HG03442 (cell line): Measurements from ENCODE around the gene NOX3.
"Not testable (repeated sequence)": the region's sequence is repeated elsewhere in the genome, so short reads cannot be mapped to it uniquely, and the experiment has no call there.

Experiments
- ATAC-seq: cut with Tn5 transposase; IDR thresholded peaks from one replicate; pipeline ENCODE4 v1.9.1; 2021; ENCODE audit warnings: mild to moderate bottlenecking, moderate library complexity; ENCODE audit not compliant: unreplicated experiment

Gene NOX3

DNA sequence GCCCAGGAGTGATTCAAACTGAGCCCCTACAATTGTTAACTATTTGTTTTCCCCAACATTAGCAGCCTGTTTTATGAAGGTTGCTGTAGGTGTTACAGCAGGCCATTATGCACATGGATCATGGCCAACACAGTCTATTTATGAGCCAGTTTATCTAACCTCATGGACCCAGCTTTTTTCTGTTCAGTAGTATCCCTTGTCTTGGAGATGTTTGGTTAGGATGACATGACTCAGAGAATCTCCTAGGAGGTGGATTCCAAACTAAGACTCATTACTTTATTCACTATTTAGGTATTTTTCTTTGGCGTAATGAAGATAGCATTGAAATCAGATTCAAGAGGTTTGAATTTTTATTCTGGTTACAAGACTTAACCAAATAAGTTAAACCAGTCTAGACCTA, 78.6 kb downstream of the NOX3 start:
- ATAC-seq: no peak

DNA sequence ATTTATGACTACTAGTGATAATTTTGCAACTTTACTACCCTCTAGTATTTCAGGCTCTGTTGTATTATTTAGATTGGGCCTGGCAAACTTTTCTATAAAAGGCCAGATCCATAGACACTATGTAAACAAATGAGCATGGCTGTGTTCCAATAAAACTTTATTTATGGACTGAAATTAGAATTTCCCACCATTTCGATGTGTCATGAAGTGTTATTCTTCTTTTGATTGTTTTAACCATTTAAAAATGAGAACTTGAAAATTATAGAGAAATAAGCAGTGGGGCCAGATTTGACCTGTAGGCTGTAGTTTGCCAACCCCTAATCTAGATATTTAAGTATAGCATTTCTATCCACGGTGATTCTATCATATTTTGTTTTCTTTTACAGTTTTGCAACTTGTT, 79.8 kb downstream of the NOX3 start:
- ATAC-seq: no peak

GRCh38 chr6:155374681-155375080, 81.0 kb downstream of the NOX3 start:
- no peak for ATAC-seq

GRCh38 chr6:155373276-155373675, 82.4 kb downstream of the NOX3 start:
- no peak for ATAC-seq

DNA sequence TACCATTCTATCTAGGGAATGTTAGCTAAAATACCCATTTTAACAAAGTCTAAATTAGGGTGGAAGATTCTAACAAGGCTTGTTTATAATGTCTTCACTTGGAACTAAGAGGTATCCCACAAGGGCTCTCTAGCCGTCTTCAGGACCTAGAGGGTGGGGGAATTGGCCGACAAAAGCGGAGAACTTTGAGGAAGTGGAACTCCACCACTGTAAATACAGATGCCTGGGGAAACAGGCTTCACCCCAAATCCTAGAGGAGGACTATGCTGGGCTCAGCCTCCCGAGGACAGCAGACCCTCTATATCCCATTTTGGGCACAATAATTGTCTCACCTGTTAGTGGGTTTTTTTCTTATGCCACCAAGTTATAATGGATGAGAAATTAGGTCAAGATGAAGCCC, 83.4 kb downstream of the NOX3 start:
- ATAC-seq: no peak

GRCh38 chr6:155371230-155371629, 84.4 kb downstream of the NOX3 start:
- no peak for ATAC-seq

- no peak for ATAC-seq
These were observed 89.3 kb downstream of the NOX3 start for GRCh38 chr6:155366325-155366724.

DNA sequence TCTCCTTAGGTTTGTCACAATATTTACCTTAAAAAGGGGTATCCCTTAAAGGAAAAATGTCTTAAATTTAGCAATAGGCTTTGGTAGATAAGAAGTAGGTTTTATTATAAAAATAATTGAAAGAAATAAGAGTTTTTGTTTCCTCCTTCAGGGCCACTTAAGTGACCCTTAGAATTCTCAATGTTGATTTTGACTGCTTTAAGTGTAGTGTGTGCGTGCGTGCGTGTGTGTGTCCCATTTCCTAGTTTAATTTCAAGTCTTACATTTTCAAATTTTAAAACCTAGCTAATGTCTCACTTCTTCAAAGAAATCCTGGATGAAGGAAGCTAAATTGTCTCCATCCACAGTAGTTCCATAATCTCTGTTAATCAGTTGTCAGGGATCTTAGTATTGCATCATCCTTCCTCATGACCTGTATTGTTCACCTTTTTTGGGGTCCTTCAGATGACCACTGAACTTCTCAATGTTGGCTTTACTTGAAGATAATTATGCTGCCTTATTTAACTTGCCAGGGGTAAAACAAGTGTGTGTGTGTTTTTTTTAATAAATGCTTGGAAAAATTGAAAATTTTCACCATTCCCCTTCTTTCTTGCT, 90.7 kb downstream of the NOX3 start:
- ATAC-seq: no peak

DNA sequence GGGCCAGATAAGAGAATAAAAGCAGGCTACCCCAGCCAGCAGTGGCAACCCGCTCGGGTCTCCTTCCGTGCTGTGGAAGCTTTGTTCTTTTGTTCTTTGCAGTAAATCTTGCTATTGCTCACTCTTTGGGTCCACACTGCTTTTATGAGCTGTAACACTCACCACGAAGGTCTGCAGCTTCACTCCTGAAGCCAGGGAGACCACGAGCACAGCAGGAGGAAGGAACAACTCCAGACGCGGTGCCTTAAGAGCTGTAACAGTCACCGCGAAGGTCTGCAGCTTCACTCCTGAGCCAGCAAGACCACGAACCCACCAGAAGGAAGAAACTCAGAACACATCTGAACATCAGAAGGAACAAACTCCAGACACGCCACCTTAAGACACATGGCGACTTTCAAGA, 91.6 kb downstream of the NOX3 start:
- not testable (repeated sequence) for ATAC-seq

GRCh38 chr6:155362968-155363632, 92.5 kb downstream of the NOX3 start:
- ATAC-seq: not testable (repeated sequence)

DNA sequence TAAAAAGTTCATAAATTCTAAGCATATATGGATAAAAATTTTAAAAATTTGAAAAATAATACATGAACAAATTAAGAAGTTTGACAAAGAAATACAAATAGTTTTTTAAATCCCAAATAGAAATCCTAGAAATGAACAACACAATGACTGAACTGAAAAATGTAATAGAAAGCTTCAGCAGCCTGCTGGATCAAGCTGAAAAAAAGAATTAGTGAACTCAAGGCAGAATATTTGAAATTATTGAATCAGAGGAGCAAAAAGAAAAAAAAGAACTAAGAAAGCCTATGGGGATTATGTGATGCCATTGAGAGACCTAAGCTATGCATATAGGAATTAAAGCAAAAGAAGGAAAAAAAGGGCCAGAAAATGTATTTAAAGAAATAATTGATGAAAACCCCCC, 101.5 kb downstream of the NOX3 start:
- ATAC-seq: no peak

GRCh38 chr6:155352811-155353210, 102.8 kb downstream of the NOX3 start:
- ATAC-seq: no peak

GRCh38 chr6:155352130-155352420, 103.6 kb downstream of the NOX3 start:
- ATAC-seq: no peak

DNA sequence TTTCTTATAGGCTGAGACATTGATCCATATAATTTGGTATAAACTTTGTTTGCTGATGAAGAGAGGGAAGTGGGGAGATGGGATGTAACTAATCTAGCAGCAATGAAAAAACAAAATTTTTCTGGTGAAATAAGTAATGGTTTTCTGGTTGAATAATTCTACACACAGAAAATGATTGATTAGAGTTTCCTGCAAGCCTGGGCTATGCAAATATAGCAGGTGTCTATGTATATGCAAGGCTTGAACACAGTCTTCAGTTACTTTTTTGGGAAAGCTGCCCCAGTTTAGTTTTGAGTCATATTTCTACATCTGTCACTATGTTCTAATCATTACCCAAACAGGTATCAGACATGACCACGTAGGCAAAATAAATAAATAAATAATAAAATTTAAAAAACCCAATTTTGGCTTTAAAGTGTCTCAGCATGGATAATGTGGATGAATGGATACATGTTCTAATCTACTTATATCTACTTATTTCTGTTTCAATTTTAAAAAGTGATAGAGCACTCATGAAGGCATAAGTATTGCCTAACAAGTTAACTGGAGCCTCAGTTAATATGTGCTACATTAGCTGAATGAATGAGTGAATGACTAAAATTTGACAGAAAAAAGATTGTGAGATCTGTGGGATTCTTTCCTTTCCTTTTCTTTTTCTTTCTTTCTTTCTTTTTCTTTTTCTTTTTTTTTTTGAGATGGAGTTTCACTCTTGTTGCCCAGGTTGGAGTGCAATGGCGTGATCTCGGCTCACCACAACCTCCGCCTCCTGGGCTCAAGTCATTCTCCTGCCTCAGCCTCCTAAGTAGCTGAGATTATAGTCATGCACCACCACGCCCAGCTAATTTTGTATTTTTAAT, 104.1 kb downstream of the NOX3 start:
- ATAC-seq: peak; percentile 96

- no peak for ATAC-seq
These were observed 105.7 kb downstream of the NOX3 start for GRCh38 chr6:155349956-155350355.

GRCh38 chr6:155349129-155349528, 106.5 kb downstream of the NOX3 start:
- no peak for ATAC-seq

DNA sequence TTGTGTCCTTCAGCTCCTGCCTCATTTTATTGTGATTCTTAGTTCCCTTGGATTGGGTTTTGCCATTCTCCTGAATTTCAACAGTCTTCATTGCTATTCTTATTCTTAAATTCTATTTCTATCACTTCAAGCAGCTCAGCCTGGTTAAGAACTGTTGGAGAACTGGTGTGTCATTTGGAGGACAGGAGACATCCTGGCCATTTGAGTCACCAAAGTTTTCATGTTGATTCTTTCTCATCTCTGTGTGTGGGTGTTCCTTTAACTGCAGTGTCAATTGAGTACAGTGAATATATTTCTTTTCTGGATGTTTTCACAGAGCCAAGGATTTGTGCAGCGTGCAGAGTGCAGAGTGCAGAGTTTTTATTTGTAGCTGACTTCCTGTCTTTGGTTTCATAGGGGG, 107.8 kb downstream of the NOX3 start:
- ATAC-seq: no peak

DNA sequence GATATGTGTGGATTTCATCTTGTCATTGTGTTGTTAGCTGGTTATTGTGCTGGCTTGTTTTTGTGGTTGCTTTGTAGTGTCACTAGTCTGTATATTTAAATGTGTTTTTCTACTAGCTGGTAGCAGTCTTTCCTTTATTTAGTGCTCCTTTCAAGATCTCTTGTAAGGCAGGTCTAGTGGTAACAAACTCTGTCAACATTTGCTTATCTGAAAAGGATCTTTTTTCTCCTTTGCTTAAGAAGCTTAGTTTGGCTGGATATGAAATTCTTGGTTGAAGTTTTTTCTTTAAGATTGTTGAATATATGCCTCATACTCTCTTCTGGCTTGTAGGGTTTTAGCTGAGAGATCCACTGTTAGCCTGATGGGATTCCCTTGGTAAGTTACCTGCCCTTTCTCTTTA, 108.7 kb downstream of the NOX3 start:
- no peak for ATAC-seq
